Measurements from ENCODE around the gene ADGRF4.

The ADGRF4 gene

DNA sequence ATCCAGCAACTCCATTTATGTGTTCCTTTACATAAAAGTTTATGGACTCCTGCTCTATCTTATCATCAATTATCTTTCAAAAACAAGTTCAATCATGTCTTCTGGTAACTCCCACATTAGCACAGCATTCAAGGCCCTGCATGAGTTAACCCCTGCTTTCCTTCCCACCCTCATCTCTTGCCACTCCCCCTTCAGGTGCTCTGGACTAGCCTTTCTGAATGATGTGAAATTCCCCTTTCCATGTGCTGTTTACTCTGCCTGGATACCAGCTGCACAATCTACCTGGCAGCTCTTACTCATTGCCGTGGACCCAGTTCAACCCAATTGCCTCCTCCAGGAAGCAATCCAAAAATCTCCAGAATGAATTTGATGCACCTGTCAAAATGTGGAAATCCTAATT lies 11.9 kb downstream of the ADGRF4 start:
- no peak overlapping the region for H3K27ac ChIP-seq
- TF ChIP-seq, protein P1, sequence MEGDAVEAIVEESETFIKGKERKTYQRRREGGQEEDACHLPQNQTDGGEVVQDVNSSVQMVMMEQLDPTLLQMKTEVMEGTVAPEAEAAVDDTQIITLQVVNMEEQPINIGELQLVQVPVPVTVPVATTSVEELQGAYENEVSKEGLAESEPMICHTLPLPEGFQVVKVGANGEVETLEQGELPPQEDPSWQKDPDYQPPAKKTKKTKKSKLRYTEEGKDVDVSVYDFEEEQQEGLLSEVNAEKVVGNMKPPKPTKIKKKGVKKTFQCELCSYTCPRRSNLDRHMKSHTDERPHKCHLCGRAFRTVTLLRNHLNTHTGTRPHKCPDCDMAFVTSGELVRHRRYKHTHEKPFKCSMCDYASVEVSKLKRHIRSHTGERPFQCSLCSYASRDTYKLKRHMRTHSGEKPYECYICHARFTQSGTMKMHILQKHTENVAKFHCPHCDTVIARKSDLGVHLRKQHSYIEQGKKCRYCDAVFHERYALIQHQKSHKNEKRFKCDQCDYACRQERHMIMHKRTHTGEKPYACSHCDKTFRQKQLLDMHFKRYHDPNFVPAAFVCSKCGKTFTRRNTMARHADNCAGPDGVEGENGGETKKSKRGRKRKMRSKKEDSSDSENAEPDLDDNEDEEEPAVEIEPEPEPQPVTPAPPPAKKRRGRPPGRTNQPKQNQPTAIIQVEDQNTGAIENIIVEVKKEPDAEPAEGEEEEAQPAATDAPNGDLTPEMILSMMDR (conservative IDR thresholded peaks at IDR 0.05) = no peak

DNA sequence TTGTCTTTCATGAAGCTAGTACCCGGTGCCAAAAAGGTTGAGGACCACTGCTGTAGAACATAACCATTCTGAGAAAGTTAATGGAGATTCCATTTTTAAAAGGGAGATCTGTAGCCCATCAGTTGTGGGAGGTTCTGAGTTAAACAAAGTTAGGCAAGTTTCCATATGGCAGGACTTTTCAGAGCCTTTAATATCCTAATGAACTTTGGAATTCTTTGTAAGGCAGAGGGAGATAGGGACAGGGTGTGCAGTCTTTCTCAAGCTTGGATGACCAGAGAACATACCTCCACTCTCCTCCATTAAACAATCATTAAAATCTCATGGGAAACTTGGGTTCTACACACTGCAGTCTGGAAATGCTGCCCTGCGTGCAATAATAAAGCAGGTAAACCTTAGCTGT lies 14.8 kb downstream of the ADGRF4 start:
- H3K27ac ChIP-seq = no peak overlapping the region
- TF ChIP-seq, protein P1 (conservative IDR thresholded peaks at IDR 0.05) = no peak

DNA sequence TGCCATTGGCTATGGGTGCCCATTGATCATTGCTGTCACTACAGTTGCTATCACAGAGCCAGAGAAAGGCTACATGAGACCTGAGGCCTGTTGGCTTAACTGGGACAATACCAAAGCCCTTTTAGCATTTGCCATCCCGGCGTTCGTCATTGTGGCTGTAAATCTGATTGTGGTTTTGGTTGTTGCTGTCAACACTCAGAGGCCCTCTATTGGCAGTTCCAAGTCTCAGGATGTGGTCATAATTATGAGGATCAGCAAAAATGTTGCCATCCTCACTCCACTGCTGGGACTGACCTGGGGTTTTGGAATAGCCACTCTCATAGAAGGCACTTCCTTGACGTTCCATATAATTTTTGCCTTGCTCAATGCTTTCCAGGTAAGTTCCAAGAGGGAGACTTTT lies 16.4 kb downstream of the ADGRF4 start:
- TF ChIP-seq, protein P1 (conservative IDR thresholded peaks at IDR 0.05) = no peak

DNA sequence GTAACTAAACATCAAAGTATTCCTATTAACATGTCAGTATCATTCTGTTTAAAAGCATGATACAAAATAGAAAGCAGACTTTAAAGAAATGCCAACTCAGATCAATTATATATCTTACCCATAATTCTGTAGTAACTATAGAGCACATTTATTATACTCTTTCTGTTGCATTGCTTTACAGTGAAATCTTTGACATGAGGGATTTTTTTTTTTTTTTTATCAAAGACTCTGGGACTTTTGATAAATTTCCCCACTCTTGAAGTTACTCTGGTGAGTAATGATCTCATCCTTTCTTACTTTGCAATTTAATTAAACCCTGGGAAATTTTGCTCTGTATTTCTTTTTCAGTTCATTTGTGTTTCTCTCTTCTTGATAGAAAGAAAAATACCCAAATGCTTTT lies 17.4 kb downstream of the ADGRF4 start:
- TF ChIP-seq, protein P1 (conservative IDR thresholded peaks at IDR 0.05) = no peak
- no peak overlapping the region for H3K27ac ChIP-seq

More for the DNA sequence above, 16.4 kb downstream of the ADGRF4 start:
- no peak overlapping the region for H3K27ac ChIP-seq

DNA sequence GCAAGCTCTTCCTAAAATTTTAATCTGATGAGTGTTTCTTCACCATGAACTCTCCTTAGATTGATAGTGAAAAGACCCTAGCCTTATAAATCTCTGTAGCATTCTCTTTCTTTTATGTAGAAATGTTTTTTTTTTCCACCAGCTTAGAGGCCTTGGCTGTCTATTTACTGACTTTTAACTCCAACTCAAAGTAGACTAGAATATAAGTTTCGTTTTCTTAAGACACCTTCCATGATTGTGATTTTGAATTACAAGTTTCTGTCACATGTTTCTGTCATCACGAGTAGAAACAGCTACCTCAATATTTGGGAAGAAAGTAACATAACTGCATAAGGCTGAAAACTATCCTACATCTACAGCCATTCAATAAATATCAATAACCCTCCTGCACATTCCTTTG lies 17.8 kb downstream of the ADGRF4 start:
- TF ChIP-seq, protein P1 (conservative IDR thresholded peaks at IDR 0.05) = no peak
- no peak overlapping the region for H3K27ac ChIP-seq

DNA sequence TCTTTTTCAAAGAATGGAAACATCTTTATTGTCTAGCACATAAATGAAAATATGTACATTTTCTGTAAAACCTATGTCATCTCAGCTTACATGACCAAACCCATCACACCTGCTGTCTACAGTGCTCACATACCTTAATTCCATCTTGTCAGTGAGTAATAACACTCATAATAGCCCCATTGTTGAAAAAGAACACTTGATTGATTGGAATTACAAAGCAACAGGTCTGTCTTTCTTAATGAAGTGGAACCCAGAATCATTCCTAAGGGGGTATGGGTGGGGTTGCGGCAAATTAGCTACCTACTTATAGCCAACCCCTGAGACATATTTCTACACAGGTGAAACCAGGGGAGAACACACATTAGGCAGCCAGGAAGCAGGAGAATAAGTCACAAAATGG lies 20.2 kb downstream of the ADGRF4 start:
- no peak overlapping the region for H3K27ac ChIP-seq
- TF ChIP-seq, protein P1 (conservative IDR thresholded peaks at IDR 0.05) = no peak

DNA sequence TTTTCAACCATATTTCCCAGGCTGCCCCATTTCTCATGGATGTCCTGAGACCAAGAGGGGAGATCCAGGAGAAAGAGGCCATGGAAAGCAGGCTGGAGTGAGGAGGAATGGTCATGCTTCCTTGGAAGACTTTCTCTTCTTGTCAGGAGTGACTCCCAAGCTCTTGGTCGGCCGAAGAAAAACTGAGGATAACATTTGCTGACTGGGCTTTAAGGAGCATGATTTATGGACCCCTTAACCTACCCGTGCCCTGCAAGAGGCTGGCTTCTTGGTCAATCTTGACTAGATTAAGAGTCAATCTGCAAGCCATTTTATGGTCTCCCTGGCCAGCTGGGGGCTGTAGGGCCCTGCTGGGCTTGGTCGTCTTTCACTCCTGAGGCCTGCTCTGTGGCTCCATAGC lies 22.8 kb downstream of the ADGRF4 start:
- H3K27ac ChIP-seq = no peak overlapping the region
- TF ChIP-seq, protein P1 (conservative IDR thresholded peaks at IDR 0.05) = no peak

DNA sequence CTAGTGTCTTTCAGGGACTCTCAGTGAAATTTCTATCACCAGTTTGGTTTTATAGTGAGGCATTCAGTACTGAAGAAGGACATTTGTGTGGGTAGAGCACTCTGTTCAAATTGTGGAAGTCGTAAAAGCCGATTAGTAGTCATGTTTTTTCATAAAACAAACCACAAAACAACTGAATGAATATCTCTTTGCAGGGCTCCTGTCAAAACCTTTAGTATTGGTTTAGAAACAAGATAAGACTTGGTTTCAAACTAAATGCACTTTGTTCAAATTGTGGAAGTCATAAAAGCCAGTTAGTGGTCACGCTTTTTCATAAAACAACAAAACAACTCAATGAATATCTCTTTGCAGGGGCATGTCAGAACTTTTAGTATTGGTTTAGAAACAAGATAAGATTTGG lies 23.8 kb downstream of the ADGRF4 start:
- TF ChIP-seq, protein P1 (conservative IDR thresholded peaks at IDR 0.05) = no peak
- no peak overlapping the region for H3K27ac ChIP-seq

Measured in VCaP (cell line).